GM19238 (cell line): ENCODE results near the gene CST1.
A peak's percentile ranks its signal among the peaks of the same experiment; 100 is the strongest.
"Not testable (repeated sequence)": the region's sequence is repeated elsewhere in the genome, so short reads cannot be mapped to it uniquely, and the experiment has no call there.

ENCODE experiments used
- DNase-seq: peaks from one replicate; pipeline ENCODE4 v3.0.0; 2011; ENCODE audit warnings: low spot score; ENCODE audit not compliant: insufficient read length

CST1 gene, protein sequence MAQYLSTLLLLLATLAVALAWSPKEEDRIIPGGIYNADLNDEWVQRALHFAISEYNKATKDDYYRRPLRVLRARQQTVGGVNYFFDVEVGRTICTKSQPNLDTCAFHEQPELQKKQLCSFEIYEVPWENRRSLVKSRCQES

DNA sequence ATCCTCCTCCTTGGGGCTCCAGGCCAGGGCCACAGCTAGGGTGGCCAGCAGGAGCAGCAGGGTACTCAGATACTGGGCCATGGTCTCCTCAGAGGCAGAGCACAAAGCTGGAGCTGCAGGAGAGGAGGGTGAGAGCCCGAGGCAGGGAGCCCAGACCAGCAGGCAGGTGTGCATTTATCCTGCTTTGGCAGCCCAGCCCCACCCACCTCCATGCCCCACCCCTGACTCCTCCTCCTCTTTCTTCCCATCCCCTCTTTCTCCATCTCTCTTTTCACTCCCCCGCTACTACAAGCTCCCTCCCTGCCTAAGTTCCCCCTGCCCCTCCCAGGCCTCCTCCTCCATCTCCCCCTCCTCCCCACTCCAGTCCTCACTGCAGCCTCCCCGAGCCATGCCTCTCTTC lies at the start of gene CST1:
CST1 (minus strand) TSS at position 150 of the 400 bp plus-strand sequence; CDS start at position 81, 69 bp downstream.
- not testable (repeated sequence) for DNase-seq

DNA sequence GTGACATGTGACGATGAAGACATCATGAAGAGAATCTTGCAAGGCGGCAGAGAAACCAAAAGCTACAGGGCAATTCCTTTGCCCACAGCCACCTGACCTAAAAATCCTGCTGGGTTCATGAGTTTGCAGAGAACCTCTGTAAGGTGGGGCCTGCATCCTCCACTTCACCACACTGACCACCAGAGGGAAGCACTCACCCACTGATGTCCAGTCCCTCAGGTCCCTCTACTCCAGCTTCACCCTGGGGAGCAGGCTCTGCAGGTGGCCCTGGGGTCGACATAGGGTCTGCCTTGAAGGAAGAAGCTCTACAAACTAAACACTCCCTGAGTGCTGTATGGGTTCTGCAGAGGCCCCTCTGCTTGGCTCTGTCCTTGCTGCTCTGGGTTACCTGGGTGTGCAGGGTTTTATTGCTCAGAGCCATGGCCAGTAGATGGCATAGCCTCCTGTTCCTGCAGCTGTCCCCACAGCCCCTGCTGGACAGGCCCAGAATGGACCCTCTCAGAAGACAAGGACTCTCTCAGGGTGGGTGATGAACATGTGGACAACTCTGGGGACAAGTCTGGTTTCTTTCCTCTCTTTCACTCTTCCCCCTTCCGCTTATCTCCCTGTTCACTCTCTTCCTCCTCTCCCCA lies 48.6 kb upstream of the CST1 start:
- not testable (repeated sequence) for DNase-seq

DNA sequence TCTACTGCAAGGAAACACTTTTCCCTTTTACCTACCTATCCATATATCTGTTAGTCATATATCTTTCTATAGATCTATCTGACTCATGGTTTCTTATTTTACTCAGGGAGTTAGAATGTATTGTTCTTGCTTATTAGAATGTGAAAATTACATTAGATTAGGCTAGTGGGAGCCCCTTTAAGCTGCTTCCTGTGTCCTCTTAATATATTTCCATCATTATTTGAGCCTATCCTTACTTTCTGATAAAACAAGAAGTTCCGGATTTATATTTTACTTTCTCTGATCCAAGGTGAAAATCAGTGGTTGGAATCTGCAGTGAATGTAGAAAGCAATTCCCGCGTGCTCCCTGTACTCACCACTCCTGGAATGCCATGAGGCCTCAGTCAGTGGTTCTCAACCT lies 44.8 kb upstream of the CST1 start:
- DNase-seq: no peak

DNA sequence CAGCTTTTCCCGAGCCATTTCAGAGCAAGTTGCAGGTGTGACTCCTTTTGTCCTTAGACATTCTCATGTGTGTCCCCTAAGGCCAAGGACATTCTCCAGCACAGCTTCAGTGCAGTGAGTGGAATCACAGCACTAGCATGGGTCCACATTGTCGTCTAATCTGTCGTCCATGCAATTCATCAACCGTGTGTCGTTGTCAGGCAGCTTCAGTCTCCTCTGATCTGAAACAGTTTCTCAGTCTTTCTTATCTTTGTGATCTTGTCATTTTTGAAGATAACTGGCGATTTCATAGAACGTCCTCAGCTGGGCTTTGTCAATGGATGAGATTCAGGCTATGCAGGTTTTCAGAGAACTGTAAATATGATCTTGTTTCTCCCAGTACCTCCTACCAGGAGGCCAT lies 44.1 kb upstream of the CST1 start:
- no peak for DNase-seq

DNA sequence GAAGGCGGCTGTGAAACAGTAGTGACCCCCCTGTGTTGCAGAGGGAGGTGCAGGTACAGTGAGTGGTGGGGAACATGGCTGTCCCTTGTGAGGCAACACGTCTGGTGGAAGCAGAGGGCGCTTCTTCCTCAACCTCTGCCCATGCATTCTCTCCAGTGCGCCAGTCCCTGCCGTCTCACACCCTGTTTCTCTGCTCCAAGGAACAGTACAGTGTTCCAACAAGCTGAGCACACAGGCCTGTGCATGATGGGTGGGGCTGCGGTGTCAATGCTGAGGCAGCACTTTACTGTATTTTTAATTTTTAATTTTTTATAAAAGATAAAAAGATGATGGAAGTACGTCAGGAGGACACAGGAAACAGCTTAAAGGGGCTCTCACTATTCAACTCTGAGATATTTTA lies 43.3 kb upstream of the CST1 start:
- no peak for DNase-seq

DNA sequence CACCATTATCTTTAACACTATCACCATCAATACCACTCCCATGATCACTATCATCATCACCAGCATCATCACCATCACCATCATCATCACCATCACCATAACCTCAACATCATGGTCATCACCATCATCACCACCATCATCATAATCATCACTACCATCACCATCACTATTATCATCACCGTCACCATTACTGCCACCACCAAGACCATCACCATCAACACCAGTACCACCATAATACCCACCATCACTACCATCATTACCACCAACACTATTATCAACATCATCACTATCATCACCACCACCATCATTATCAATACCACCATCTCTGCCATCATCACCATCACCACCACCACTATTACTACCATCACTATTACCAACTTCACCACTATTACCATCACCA lies 32.7 kb upstream of the CST1 start:
- no peak for DNase-seq

DNA sequence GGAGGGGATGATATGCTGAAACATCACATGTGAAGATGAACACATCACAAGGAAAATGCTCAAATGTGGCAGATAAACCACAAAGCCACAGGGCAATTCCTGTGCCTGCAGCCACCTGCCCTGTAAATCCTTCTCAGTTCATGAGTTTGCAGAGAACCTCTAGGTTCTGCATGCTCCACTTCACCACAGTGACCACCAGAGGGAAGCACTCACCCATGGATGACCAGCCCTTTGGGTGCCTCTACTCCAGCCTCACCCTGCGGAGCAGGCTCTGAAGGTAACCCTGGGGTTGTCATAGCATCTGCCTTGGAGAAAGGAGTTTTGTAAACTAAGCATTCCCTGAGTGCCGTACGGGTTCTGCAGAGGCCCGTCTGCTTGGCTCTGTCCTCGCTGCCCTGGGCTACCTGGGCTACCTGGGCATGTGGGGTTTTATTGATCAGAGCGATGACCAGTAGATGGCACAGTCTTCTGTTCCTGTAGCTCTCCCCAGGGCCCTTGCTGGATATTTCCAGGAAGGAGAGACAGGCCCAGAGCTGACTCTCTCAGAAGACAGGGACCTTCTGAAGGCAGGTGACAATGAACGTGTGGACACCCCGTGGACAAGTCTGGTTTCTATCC lies 31.7 kb upstream of the CST1 start:
- DNase-seq: peak; percentile 9

DNA sequence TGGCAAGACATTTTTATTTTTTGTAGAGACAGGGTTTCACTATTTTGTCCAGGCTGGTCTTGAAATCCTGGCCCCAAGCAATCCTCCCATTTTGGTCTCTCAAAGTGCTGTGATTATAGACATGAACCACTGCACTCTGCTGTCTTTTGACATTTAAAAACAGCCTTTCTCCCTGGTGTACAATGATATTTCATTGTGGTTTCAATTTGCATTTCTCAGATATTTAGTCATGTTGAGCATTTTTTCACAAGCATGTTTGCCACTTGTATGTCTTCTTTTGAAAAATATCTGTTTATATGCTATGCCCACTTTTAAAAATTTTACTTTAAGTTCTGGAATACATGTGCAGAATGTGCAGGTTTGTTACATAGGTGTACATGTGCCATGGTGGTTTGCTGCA lies 27.9 kb upstream of the CST1 start:
- not testable (repeated sequence) for DNase-seq

DNA sequence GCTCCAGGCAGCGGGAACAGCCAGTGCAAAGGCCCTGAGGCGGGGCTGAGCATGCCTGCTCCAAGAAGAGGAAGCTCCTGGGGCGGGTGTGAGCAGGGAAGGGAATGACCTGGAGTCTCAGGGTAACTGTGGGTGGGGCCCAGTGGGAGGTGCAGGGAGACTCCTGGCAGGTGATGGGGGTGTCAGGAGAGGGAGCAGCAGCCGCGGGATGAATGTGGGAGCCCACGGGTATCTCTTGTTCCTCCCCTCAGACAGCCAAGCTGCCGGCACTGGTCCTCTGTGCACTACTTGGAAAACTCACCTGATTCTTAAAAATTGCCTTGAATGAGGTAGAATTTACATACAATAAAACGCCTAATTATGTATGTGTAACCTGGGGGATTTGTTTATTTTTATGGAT lies 26.6 kb upstream of the CST1 start:
- DNase-seq: not testable (repeated sequence)

DNA sequence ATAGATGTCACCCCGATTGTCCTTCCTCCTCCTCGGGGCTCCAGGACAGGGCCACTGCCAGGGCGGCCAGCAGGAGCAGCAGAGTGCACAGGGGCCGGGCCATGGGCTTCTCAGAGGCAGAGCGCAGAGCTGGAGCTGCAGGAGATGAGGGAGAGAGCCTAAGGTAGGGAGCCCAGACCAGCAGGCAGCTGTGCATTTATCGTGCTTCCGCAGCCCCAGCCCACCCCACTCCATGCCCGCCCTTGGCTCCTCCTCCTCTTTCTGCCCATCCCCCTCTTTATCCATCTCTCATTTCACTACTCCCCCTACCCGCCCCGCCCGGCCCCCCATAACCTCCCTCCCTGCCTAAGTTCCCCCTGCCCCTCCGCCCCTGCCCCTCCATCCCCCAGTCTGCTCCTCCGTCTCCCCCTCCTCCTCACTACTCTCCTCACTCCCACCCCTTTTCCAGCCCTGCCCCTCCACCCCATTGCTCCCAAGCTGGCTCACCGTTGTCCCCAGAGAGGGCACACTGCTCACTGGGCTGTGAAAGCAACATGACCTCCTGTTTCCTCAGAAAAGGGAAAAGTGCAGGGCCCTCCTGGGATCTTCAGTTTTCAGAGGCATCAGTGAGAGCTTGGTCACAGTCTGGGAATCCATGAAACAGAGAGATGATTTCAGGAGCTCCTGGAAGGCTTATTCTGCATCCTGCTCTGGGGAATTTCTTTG lies 25.5 kb upstream of the CST1 start:
- DNase-seq: no peak

DNA sequence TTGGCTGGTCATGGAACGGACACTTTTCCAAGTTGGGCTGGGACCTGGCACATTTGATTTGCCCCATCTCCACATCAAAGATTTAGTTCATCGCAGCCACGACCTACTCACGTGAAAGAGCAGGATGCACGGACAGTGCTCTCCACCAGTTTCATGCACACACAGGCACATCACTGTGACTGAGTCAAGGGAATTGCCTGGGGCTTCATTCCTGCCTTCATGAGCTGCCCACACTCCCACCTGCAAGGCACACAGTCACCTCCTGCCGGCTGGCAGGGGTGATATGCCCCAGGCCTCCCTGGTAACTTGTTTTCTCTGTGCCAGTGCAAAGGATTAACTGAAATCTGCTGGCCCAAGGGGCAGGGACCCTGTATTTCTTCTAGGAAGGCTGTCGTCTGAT lies 23.3 kb upstream of the CST1 start:
- DNase-seq: no peak

DNA sequence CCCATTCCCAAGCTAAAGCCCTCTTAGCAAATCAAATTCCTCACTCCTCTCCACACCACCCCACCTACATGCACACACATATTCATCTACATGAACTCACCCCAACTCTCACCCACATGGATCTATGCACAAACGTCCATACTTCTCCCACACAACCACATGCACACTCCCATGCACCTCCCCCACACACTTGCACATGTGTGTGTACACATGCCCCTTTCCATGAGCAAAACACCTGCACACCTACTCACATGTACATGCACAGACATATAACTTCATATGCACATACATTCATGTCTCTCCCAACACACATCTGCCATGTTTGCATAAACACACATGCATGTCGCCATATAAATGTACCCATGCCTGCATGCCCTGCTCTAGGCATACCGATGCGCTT lies 22.8 kb upstream of the CST1 start:
- DNase-seq: no peak

DNA sequence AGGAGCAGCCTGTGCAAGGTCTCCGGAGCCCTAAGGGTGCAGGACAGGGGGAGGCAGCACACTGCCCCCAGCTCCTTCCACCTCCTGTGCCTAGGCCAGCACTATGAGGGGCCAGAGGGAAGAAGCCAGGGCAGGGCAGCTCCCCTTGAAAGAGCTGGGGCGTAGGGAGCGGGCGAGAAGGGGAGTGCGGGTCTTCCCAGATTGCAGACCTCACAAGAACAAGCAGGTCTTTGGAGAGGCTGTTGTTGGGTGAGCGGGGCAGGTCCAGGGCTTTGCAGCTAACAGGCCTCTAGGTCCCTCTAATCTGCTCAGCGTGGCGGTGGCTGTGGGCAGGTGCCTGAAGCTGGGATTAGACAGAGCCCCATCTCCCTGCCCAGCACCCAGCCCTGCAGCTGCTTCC lies 22.4 kb upstream of the CST1 start:
- DNase-seq: no peak

DNA sequence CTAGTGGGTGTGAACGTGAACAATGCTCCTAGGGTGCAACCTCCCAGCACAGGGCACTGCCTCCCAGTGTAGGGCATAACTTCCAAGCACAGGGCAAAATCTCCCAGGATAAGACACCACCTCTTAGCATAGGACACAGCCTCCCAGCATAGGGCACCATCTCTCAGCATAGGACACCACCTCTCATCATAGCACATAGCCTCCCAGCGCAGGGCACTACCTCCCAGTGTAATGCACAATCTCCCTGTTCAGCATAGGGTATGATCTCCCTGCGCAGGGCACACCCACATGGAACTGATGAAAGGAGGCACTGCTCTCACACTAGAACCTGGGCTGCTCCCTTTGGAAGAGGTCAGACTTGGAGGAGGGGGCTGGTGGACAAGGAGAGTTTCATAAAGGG lies 21.3 kb upstream of the CST1 start:
- DNase-seq: no peak

DNA sequence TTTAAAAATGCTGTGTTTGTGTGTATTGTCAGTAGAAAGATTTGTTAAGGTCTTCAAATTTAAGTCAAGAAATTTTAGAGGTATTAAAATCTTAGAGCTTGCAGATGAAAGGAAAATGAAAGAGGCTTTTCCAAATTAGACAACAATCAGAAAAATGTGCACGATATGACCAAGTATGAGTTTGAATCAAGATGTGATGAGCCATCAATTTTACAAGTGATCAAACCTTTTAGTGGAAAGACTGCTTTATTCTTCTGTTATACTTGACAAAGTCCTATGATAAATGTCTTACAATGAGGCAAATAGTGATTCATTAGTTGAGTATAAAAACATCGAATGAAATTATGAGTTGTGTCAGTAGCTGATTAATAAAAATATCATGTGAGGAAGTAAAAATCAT lies 19.6 kb upstream of the CST1 start:
- no peak for DNase-seq

DNA sequence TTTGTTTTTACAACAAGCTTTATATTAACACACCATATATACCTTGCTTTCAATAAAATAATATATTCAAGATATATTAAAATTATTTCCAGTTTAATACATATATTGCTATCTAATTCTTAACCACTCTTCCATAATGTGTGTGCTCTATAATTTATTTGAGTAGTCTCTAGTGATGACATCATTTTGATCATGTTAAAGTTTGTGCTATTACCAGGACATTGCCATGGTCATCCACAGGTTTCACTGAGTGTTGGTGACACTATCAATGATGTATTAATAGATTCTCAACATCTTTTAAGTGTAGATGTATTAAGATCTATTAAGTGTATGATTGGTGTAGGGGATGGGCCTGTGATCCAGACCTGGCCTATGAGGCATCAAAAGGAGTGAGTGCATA lies 17.8 kb upstream of the CST1 start:
- DNase-seq: not testable (repeated sequence)

DNA sequence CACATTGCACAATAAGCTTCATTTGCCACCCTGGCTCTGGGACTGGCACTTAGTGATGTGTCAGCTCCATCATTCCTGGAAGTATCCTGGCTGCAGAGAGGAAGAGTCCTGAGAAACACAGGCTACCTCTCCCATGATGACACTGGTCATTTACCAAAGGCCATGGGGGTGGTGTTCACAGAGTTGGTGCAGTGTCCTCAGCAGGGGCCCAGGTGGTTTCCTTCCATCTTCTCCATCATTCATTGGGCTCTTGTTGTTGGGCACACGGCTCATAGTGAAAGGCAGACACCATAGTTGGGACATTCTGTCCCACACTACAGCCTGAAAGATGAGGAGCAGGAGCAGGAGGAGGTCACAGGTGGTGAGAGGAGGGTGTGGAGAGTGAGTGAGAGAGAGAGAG lies 15.8 kb upstream of the CST1 start:
- DNase-seq: no peak

DNA sequence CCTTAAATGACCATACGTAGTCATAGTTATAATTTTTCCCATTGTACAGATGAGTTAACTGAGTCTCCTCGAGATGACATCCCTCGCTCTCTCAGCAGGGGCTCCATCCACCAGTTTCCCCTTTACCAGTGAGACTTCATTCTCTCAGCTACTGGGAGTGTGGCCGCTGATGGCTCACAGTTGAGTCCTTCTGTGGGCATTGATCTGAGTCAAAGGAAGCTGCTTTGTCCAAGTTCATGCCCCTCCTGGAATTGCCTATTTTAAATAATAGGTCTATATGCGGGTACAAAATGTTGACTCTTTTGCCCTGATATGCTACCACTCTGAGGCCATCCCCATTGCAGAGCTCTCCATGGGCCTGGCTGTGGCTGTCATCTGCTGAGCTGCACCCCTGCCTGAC lies 14.8 kb upstream of the CST1 start:
- DNase-seq: no peak

DNA sequence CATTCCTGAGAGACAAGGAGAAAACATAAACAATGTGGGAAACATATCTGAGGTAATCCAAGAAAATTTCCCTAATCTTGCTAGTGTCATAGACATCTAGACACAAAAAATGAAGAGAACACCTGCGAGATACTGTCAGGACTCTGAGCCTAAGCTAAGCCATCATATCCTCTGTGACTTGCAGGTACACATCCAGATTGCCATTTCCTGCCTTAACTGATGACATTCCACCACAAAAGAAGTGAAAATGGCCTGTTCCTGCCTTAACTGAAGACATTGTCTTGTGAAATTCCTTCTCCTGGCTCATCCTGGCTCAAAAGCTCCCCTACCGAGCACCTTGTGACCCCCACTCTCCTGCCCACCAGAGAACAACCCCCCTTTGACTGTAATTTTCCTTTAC lies 13.9 kb upstream of the CST1 start:
- DNase-seq: not testable (repeated sequence)

DNA sequence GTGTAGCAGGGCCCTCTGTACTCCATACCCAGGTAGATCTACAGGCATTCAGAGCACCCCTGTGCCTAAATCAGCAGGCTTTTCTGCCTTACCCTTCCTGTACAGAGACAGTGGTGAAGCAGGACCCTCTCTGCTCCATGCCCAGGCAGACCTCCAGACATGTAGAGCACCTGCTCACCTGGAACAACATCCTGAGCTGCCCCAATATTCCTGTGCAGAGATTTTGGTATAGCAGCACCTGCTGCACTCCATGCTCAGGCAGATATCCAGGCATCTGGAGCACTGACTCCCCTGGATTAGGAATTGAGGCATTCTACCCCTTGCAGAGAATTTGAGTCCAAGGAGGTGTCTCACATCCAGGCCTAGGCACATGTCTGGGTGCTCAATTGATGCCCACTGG lies 12.6 kb upstream of the CST1 start:
- no peak for DNase-seq

DNA sequence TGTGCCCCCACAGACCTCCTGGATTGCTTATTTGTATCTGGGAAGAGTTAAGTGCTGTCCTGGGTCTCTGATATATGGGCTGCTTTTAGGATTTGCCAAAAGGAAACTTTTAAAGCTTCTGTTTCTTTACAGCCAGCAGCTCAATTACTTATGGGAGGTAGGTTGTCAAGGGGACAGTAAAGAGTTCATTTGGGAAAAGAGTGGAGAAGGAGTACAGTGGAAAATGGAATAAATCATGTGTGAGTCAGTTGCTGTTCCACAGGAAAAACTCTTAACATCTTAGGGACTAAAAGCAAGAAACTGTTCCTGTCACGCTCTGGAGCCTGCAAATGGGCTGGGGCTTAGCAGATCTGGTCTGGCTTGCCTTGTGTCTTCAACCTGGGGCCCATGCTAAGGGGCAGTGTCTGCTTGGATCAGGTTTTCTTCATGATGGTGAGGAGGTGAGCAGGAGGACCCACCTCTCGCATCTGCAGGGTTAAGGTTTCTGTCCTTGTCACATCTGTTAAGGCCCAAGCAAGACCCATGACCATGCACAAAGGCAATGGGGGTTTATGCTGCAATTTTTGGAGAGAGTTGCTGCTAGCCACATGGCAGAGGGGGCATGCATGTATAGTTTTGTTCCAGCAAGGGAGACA lies 8.7 kb upstream of the CST1 start:
- no peak for DNase-seq

DNA sequence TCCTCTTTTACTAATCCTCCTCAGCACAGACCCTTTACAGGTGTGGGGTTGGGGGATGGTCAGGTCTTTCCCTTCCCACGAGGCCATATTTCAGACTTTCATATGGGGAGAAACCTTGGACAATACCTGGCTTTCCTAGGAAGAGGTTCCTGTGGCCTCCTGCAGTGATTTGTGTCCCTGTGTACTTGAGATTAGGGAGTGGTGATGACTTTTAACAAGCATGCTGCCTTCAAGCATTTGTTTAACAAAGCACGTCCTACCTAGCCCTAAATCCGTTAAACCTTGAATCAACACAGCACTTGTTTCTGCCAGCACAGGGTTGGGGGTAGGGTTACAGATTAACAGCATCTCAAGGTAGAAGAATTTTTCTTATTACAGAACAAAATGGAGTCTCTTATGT lies 6.1 kb upstream of the CST1 start:
- not testable (repeated sequence) for DNase-seq
